Measurements from ENCODE around the gene METTL8.

METTL8 gene

DNA sequence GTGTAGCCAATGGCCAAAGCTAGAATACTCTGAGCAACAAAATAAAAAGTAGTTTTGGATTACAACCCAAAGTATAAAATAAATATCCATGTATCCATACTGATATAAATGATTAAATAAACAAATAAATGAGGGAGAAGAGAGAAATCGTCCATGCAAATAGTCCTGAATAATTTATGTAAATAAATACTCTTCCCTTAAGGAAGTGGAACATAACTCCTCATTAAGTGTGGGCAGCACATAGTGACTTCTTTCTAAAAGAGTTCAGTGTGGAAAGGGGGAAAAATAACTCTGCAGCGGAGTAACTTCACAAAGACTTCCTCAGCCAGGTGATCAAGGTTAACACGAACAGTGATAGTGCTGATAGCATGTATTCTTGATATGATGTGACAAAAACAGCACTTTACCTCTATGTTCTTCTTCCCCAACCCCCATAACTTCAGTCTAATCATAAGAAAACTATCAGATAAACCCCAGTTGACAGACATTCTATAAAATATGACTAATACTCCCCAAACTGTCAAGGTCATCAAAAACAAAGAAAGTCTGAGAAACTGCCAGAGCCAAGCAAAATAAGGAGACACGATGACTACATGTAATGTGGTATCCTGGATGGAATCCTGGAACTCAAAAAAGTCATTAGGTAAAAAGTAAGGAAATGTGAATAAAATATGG, 30.7 kb downstream of the METTL8 start:
- H3K4me3 ChIP-seq (ENCODE audit: low read depth, low read length), result no peak overlapping the region
- in situ Hi-C loops (cut with HindIII; ENCODE audit: low sequenced_read_pairs), result no loop called here
- TF ChIP-seq, protein P1, sequence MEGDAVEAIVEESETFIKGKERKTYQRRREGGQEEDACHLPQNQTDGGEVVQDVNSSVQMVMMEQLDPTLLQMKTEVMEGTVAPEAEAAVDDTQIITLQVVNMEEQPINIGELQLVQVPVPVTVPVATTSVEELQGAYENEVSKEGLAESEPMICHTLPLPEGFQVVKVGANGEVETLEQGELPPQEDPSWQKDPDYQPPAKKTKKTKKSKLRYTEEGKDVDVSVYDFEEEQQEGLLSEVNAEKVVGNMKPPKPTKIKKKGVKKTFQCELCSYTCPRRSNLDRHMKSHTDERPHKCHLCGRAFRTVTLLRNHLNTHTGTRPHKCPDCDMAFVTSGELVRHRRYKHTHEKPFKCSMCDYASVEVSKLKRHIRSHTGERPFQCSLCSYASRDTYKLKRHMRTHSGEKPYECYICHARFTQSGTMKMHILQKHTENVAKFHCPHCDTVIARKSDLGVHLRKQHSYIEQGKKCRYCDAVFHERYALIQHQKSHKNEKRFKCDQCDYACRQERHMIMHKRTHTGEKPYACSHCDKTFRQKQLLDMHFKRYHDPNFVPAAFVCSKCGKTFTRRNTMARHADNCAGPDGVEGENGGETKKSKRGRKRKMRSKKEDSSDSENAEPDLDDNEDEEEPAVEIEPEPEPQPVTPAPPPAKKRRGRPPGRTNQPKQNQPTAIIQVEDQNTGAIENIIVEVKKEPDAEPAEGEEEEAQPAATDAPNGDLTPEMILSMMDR (IDR thresholded peaks at IDR 0.05; ENCODE audit: low read depth, low read length), result no peak
- peak; percentile 43 for DNase-seq (ENCODE audit: low read depth, low spot score)

DNA sequence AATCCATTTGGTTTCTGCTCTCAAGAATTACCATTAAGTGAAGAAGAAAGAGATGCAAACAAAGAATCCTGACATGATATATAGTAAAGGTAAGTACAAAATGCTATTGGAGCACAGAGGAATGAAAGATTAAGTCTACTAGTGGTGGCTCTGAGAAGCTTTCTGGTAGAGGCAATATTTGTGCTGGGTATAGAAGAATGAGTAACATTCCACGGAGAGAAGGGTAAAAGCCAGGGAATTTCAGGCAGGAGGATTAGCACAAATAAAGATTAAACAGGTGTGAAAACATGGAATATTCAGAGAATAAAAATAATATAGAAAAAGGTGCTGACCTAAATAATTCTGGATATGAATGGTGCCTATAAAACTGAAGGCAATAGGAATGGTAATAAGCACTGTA, 31.8 kb downstream of the METTL8 start:
- in situ Hi-C loops (cut with HindIII; ENCODE audit: low sequenced_read_pairs), result no loop called here
- TF ChIP-seq, protein P1 (IDR thresholded peaks at IDR 0.05; ENCODE audit: low read depth, low read length), result no peak
- DNase-seq (ENCODE audit: low read depth, low spot score), result no peak
- H3K4me3 ChIP-seq (ENCODE audit: low read depth, low read length), result no peak overlapping the region

DNA sequence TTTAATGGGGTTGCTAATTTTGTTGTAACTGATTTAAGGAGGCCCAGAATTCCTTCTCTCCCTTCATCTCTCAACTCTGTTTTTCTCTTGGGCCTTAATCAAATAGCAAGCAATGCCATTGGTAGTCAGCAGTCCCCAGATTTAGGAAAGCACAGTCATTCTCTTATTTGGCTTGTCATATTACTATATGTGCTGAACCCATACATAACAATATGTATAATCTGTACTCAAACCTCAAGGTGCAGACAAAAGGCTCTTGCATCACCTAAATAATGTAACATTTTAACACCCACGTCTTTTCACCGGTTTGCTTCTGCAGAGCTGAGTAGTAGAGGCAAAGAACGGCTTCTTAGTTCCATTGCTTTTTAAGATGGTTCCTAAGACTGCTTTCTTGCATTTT, 33.4 kb downstream of the METTL8 start:
- DNase-seq (ENCODE audit: low read depth, low spot score), result no peak
- TF ChIP-seq, protein P1 (IDR thresholded peaks at IDR 0.05; ENCODE audit: low read depth, low read length), result no peak
- in situ Hi-C loops (cut with HindIII; ENCODE audit: low sequenced_read_pairs), result no loop called here

DNA sequence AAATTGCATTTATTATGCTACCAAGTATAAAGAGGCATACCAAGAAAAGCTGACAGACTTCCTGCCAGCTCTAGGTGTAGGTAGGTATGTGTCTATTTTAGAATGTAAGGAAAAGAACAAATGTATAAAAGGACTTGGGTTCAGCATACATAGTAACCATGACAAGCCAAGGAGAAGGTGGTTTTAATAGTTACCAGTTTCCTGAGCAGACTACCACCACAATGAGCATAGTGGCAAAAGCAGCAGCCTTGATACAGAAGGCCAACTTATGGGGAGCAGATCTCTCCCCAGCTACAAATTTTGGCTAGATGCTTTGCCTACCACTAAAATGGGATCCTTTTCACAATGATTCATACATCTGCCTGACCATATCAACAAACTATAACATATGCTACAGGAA, 34.5 kb downstream of the METTL8 start:
- in situ Hi-C loops (cut with HindIII; ENCODE audit: low sequenced_read_pairs), result no loop called here
- TF ChIP-seq, protein P1 (IDR thresholded peaks at IDR 0.05; ENCODE audit: low read depth, low read length), result no peak
- DNase-seq (ENCODE audit: low read depth, low spot score), result no peak
- no peak overlapping the region for H3K4me3 ChIP-seq (ENCODE audit: low read depth, low read length)

More for the DNA sequence above, 33.4 kb downstream of the METTL8 start:
- H3K4me3 ChIP-seq (ENCODE audit: low read depth, low read length), result no peak overlapping the region

DNA sequence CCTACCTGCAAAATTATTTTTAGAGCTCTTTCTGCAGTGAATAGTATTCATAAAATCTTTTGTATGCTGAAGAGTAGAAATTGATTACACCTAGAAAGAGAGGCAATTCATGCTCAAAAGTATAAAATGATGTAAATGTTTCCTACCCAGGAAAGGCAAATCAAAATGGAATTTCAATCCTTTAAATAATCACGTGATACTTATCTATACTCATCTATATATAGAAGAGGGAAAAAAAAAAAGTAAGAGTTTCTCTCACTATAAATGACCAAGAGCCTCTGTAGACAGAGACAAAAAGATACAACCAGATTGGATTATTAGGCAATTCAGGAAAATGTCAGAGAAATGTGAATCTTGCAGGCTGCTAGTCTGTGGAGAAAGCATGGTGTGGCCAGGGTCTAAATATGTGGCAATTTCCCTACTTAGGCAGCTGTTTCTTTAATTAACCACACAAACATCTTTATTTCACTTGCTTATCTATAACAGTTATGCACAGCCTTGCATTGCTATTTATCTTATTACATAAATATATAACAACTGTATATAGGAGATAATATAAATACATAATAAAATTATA, 39.5 kb downstream of the METTL8 start:
- no peak overlapping the region for H3K4me3 ChIP-seq (ENCODE audit: low read depth, low read length)

DNA sequence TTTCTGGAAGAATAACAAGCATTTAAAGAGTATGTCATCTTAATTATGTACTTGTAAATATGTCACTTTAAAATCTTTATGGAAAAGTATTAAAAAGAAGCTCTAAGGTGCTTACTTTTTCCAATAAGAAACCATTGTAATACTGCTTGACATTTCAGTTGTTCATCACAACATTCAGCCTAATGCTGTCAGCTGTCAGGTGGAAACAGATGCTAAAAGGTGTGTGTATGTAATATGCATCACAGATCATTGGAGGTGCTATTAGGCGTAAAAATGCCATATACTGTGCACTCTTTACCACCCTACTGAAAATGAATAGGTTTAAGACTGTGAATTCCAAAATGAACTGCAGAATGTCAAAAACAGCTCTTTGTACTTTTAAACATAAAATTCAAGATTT, 40.3 kb downstream of the METTL8 start:
- DNase-seq (ENCODE audit: low read depth, low spot score), result no peak
- in situ Hi-C loops (cut with HindIII; ENCODE audit: low sequenced_read_pairs), result no loop called here
- H3K4me3 ChIP-seq (ENCODE audit: low read depth, low read length), result no peak overlapping the region

More for the DNA sequence above, 39.5 kb downstream of the METTL8 start:
- TF ChIP-seq, protein P1 (IDR thresholded peaks at IDR 0.05; ENCODE audit: low read depth, low read length), result no peak
- in situ Hi-C loops (cut with HindIII; ENCODE audit: low sequenced_read_pairs), result no loop called here
- DNase-seq (ENCODE audit: low read depth, low spot score), result no peak

More for the DNA sequence above, 40.3 kb downstream of the METTL8 start:
- TF ChIP-seq, protein P1 (IDR thresholded peaks at IDR 0.05; ENCODE audit: low read depth, low read length), result no peak
